HG03378 (cell line): Measurements from ENCODE around the gene PLCB4.
"Not testable (repeated sequence)": the region's sequence is repeated elsewhere in the genome, so short reads cannot be mapped to it uniquely, and the experiment has no call there.

ENCODE experiments used
- ATAC-seq: cut with Tn5 transposase; IDR thresholded peaks from one replicate; pipeline ENCODE4 v1.9.1; 2021; ENCODE audit warnings: mild to moderate bottlenecking, moderate library complexity; ENCODE audit not compliant: unreplicated experiment

Gene PLCB4

GRCh38 chr20:9349249-9349648, 280.4 kb downstream of the PLCB4 start:
- ATAC-seq, result no peak

GRCh38 chr20:9352739-9353138, 283.9 kb downstream of the PLCB4 start:
- no peak for ATAC-seq

DNA sequence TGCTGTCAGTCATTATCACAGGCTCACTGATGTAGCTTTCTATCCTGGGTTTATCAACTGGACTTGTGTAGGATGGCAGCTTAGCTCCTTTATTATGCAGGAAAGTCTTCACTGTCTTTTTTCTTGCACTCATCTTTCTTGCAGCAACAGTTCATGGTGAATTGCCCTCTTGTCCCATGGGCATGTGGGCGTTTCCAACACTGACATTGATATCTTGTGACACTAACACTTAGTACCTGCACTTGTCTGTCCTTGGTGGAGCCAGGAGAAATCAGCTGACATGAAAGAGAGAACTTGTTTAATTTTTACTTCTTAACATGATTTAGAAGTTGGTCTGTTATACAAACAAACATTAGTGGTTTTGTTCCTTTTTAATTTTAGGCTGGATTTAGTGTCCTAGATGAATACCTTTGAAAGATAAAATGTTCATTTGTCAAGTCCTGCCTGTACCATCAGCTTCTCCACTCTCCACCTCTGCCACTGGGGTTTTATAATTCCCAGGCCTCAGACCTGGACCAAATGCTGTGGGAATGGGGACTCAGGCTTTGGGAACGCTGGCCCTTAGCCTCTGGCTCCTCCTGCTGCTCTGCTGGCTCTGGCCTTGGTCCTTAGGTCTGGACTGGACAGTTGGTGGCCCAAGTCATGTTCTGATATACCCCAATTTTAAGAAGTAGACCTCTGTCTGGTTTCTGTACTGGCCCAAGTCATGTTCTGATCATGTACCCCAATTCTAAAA, 284.5 kb downstream of the PLCB4 start:
- no peak for ATAC-seq

- ATAC-seq, result no peak
These were observed 285.0 kb downstream of the PLCB4 start for GRCh38 chr20:9353916-9354276.

GRCh38 chr20:9354579-9354978, 285.7 kb downstream of the PLCB4 start:
- no peak for ATAC-seq

DNA sequence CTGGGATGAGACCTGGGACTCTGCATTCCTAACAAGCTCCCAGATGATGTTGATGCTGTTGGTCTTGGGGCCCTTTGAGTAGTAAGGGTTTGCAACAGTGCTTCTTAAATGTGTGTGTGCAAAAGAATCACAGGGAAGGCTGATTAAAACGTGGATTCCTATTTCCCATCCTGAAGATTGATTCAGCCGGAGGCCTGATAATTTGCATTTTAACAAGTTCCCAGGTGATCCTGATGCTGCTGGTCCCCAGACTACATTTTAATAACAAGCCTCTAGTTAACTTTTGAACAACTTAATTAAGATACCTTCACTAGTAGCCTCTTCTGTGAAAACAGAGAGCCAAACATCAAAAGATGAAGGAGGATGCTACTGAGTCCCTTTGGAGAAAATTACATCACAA, 289.1 kb downstream of the PLCB4 start:
- no peak for ATAC-seq

DNA sequence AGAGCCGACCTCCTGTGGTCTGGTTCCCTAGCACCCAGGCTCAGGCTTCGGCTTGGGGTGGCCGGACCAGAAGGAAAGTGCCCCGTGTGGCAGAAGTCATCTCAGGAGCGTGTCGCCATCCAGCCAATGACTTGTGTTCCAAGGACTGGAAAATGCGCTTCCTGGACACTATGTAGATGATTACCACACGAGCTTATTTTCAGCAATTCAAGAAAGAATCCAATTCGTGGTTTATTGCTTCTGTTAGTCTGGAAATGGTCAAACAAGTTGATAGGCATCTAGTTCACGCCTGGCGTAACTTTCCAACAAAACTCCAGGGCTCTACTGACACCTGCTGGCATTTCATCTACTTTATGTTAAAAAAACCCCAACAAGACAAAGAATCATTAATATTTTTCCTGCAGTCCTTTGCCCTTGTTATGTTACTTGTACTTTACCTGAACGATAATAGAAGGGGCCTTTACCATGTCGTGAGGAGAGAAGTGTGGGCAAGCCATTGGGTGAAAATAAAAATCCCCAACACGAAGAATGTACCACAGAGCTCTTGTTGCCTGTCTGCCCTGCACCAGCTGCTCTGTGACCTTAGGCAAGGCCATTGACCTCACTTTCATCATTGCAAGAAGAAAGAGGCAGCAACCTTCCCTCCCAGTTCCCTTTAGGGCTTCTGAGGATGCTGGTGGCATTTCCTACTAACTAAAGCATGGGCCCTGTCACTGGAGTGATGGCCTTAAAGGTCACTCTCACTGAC, 290.8 kb downstream of the PLCB4 start:
- no peak for ATAC-seq

- no peak for ATAC-seq
These were observed 291.5 kb downstream of the PLCB4 start for GRCh38 chr20:9360431-9360830.

- ATAC-seq, result no peak
These were observed 294.8 kb downstream of the PLCB4 start for GRCh38 chr20:9363673-9364072.

- no peak for ATAC-seq
These were observed 298.4 kb downstream of the PLCB4 start for GRCh38 chr20:9367328-9367727.

DNA sequence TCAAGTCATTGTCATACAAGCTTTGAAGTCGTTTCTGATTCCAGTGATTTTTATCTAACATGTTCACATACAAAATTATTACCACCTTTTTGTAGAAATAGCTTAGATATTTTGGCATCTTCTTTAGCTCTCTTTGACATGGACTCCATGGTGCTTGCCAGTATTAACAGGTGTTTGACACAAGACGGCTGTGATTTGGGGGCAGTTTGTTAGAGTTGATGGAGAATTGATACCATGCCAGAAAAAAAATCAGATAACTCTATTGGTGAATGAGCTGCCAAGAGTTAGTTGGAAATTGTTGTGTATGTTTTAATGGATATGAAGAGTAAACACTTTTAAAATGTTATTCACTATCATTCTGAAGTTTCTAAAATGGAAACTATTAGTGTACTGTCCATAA, 298.9 kb downstream of the PLCB4 start:
- no peak for ATAC-seq

DNA sequence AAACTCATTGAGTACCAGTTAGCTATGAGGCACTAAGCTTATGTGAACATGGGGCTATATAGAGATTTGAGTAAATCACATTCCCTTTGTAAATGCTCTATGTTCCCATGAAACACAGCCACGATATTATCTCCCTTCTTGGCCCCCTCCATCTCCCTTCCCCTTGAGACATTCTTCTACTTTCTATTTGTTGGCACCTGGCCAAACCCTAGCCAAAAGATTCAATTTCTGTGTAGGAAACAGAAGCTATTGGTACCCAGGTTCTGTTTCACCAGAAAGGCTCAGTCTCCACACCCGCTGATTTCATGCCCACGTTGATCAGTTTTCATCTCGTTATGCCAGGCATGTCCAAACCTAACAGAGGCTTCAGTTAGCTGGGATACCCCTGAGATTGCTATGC, 300.0 kb downstream of the PLCB4 start:
- ATAC-seq, result no peak

GRCh38 chr20:9369557-9369956, 300.7 kb downstream of the PLCB4 start:
- no peak for ATAC-seq

DNA sequence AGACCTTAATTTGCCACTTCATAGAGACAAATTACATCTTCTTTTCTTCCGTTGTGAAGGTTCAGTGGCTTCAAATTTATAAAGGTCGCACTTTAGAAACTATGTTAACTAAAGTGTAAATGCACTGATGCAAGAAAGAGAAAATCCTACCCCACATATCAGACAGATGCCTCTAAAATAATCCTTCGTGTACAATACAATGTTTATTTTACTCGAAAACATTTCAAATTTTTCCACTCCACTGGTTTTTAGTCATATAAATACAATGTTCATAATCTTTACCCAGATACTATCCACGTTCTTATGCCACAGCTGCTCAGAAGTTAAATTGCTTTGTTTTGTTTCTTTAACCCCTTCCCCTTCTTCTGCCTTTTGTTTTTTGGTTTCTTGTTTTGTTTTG, 305.2 kb downstream of the PLCB4 start:
- ATAC-seq, result no peak

GRCh38 chr20:9374480-9374879, 305.6 kb downstream of the PLCB4 start:
- no peak for ATAC-seq

DNA sequence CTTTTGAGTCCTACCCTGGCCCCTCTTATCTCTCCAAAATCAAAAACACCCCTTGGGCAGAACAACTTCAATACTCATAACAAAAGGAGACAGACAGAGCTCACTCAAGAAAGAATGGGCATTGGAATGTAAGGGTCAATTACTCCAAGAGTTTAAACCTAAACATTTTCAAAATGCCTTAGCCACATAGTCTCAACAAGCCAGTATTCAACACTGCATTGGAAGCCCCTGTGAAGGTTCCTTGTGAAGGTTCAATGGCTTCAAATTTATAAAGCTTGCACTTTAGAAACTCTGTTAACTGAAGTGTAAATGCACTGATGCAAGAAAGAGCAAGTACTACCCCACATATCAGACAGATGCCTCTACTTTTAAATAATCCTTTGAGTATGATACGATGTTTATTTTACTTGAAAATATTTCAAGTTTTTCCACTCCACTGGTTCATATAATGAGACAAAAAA, 306.4 kb downstream of the PLCB4 start:
- no peak for ATAC-seq

- ATAC-seq, result no peak
These were observed 308.1 kb downstream of the PLCB4 start for GRCh38 chr20:9377007-9377406.

GRCh38 chr20:9385345-9386310, 316.7 kb downstream of the PLCB4 start:
- not testable (repeated sequence) for ATAC-seq

- no peak for ATAC-seq
These were observed 319.4 kb downstream of the PLCB4 start for GRCh38 chr20:9388160-9388812.

- ATAC-seq, result no peak
These were observed 319.9 kb downstream of the PLCB4 start for GRCh38 chr20:9388813-9389161.

DNA sequence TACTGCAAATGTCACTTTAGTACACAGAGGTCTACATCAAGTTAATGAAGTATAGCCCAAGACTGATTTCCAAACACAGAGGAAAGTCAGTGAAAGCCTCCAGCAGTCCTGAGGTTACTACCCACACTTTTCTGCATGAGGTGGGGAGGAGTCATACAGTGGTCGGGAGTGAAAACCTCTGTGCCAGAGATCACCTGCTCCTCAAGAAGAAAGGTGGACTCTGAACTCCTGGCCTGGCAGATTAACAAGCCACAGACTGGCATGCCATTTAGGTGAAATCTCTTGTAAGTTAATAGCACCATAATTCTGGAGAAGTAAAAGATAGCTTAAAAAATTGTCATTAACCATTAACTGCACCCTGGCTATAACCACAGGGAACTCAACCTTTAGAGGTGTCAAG, 320.5 kb downstream of the PLCB4 start:
- ATAC-seq, result no peak
